Bronchial epithelial cell (primary cell): ENCODE measurements around the gene CTNNBIP1. TPM values are rescaled to one million over a fixed set of nuclear protein-coding genes. Genes with fewer than 3 reads are reported as not detected.

ENCODE experiments used
- DNase-seq: peaks from one replicate; pipeline ENCODE4 v3.0.0-alpha.2; 2010; ENCODE audit warnings: low read depth
- FAIRE-seq: peaks from 2 replicates; lab custom pipeline; 2011; peaks lifted over from hg19 to GRCh38; lab: Jason Lieb, UNC
- H3K27me3 ChIP-seq: 2 replicates; pipeline ENCODE4 v1.5.1; 2011; ENCODE audit warnings: low read length; ENCODE audit not compliant: control insufficient read depth, insufficient read depth
- H3K36me3 ChIP-seq: 2 replicates; pipeline ENCODE4 v1.5.1; 2011; ENCODE audit warnings: low read length; ENCODE audit not compliant: control insufficient read depth, insufficient read depth
- H3K4me3 ChIP-seq: 2 replicates; pipeline ENCODE4 v1.5.1; 2011; ENCODE audit warnings: mild to moderate bottlenecking, low read depth, low read length, control low read depth
- total RNA-seq: library from RNA; depleted of rRNA; stranded (reverse); fragments of >200 nt; gene quantifications from 2 replicates; pipeline ENCODE4 v1.2.1, GENCODE V29; 2014
- TF ChIP-seq, protein P1 (sequence below): IDR thresholded peaks from 2 replicates; pipeline ENCODE4 v1.5.1; 2011; ENCODE audit warnings: mild to moderate bottlenecking, moderate library complexity, low read length, control low read depth, inconsistent platforms; ENCODE audit not compliant: insufficient read depth, severe bottlenecking

The CTNNBIP1 gene
- total RNA-seq, 1 donor from 2014 or later, result 107 TPM

- no peak for FAIRE-seq
- no peak overlapping the region for H3K4me3 ChIP-seq
- DNase-seq, result no peak
- TF ChIP-seq, protein P1, sequence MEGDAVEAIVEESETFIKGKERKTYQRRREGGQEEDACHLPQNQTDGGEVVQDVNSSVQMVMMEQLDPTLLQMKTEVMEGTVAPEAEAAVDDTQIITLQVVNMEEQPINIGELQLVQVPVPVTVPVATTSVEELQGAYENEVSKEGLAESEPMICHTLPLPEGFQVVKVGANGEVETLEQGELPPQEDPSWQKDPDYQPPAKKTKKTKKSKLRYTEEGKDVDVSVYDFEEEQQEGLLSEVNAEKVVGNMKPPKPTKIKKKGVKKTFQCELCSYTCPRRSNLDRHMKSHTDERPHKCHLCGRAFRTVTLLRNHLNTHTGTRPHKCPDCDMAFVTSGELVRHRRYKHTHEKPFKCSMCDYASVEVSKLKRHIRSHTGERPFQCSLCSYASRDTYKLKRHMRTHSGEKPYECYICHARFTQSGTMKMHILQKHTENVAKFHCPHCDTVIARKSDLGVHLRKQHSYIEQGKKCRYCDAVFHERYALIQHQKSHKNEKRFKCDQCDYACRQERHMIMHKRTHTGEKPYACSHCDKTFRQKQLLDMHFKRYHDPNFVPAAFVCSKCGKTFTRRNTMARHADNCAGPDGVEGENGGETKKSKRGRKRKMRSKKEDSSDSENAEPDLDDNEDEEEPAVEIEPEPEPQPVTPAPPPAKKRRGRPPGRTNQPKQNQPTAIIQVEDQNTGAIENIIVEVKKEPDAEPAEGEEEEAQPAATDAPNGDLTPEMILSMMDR, result no peak
- H3K36me3 ChIP-seq, result peaks cover 12% of the 10 kb centered on the region
- no peaks in the 10 kb centered on the region for H3K27me3 ChIP-seq
Measured at GRCh38 chr1:9849691-9850441, 60.2 kb downstream of the CTNNBIP1 start.

DNA sequence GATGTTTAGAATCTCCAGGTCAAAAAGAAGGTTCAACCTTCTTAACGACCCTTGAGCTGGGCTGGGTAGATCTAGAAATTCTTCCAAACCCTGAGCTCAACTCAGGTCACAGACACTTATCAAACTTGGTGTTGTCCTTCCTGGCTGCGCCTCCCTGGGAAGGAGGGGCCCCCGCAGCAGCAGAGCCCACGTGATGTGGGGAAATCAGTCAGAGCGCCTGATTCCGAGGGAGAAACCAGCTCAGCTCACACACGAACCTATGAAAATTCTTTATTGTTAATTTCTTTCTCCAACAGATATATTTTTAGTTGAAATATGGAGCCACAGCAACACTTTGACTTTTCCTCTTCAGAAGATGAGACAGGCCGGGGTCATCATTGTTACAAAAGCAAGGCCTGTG, 62.0 kb downstream of the CTNNBIP1 start:
- TF ChIP-seq, protein P1, result no peak
- H3K36me3 ChIP-seq, result peaks cover 9% of the 10 kb centered on the region

GRCh38 chr1:9847269-9847668, 62.8 kb downstream of the CTNNBIP1 start:
- H3K4me3 ChIP-seq, result no peak overlapping the region
- TF ChIP-seq, protein P1, result no peak
- H3K27me3 ChIP-seq, result no peaks in the 10 kb centered on the region
- peaks cover 9% of the 10 kb centered on the region for H3K36me3 ChIP-seq
- DNase-seq (no peak), FAIRE-seq (no peak)

More for the DNA sequence above, 62.0 kb downstream of the CTNNBIP1 start:
- Histone ChIP-seq H3K4me3 (no peak overlapping the region), H3K27me3 (no peaks in the 10 kb centered on the region)
- no peak for DNase-seq
- no peak for FAIRE-seq

DNA sequence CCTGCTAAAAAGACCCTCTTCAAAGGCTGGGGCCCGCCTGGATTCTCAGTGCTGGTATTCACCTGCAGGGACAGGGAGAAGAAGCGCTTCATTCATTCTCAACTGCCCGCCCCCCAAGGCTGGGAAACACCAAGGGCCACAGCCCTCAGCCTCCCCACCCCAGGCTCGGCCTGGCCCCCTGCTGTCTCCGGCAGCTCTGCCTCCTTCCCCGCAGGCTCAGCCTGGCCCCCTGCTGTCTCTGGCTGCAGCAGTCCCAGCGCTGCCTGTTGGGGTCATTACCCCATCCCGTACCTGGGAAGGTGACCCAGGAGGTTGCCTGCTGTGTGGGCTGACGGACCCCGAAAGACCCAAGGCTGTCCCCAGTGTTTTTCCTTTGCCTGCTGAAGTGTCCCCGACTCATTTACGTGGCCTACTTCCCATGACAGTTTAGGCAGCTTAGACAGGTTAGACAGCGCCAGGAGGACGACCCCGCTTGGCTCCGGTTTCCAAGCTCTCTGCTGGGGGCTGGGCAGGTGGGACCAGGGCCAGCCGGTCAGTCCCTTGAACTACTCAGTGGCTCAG, 63.4 kb downstream of the CTNNBIP1 start:
- no peaks in the 10 kb centered on the region for H3K27me3 ChIP-seq
- no peak overlapping the region for H3K4me3 ChIP-seq
- FAIRE-seq (no peak), DNase-seq (no peak)
- peaks cover 9% of the 10 kb centered on the region for H3K36me3 ChIP-seq
- TF ChIP-seq, protein P1, result no peak

- H3K27me3 ChIP-seq, result no peaks in the 10 kb centered on the region
- TF ChIP-seq, protein P1, result no peak
- FAIRE-seq (no peak), DNase-seq (no peak)
- H3K36me3 ChIP-seq, result peaks cover 9% of the 10 kb centered on the region
- H3K4me3 ChIP-seq, result no peak overlapping the region
Measured at GRCh38 chr1:9845914-9846313, 64.2 kb downstream of the CTNNBIP1 start.
